ENCODE measurements around the gene TOMM70. TPM values are rescaled to one million over a fixed set of nuclear protein-coding genes. Genes with fewer than 3 reads are reported as not detected.

Gene TOMM70
- total RNA-seq, 1 experiment from 2014 or later = 45.1 TPM

GRCh38 chr3:100404250-100404548 lies 3.3 kb upstream of the TOMM70 start:
- peak overlapping the region; percentile 94 for H3K4me2 ChIP-seq (ENCODE audit: low read depth, low read length, poor library complexity, severe bottlenecking)
- H3K27ac ChIP-seq (ENCODE audit: low read length) = no peak overlapping the region

GRCh38 chr3:100403362-100404249 lies 2.7 kb upstream of the TOMM70 start:
- Histone ChIP-seq H3K9ac (ENCODE audit: low read length) (peak overlapping the region; percentile 92; the same call in 1 of the 2 replicates), H3K79me2 (ENCODE audit: low read length) (peaks cover 72% of the 10 kb centered on the region), H3K27ac (ENCODE audit: low read length) (no peak overlapping the region), H4K20me1 (ENCODE audit: insufficient read depth, low read depth, low read length) (peaks cover 10% of the 10 kb centered on the region), H3K9me2 (replicated peaks; ENCODE audit: insufficient read depth, low read length) (no peaks in the 10 kb centered on the region), H3K4me1 (ENCODE audit: low read length) (peaks cover 39% of the 10 kb centered on the region), H3K36me3 (ENCODE audit: insufficient read depth, low read length) (peaks cover 13% of the 10 kb centered on the region), H3K9me3 (ENCODE audit: low read length) (peaks cover 10% of the 10 kb centered on the region), H2AFZ (ENCODE audit: low read length) (no peak overlapping the region), H3K27me3 (ENCODE audit: low read length) (no peaks in the 10 kb centered on the region), H3K4me2 (ENCODE audit: low read depth, low read length, poor library complexity, severe bottlenecking) (peak overlapping the region; percentile 94), H3K4me3 (ENCODE audit: low read length) (peak overlapping the region; percentile 96)
- DNase-seq = no peak

More at GRCh38 chr3:100404250-100404548, 3.3 kb upstream of the TOMM70 start:
- H4K20me1 ChIP-seq (ENCODE audit: insufficient read depth, low read depth, low read length) = peaks cover 10% of the 10 kb centered on the region
- peak overlapping the region; percentile 96 for H3K4me3 ChIP-seq (ENCODE audit: low read length)
- no peak overlapping the region for H2AFZ ChIP-seq (ENCODE audit: low read length)
- H3K9me3 ChIP-seq (ENCODE audit: low read length) = peaks cover 10% of the 10 kb centered on the region
- DNase-seq = no peak
- peaks cover 69% of the 10 kb centered on the region for H3K79me2 ChIP-seq (ENCODE audit: low read length)
- H3K4me1 ChIP-seq (ENCODE audit: low read length) = peaks cover 33% of the 10 kb centered on the region
- peaks cover 12% of the 10 kb centered on the region for H3K36me3 ChIP-seq (ENCODE audit: insufficient read depth, low read length)
- H3K9ac ChIP-seq (ENCODE audit: low read length) = no peak overlapping the region
- no peaks in the 10 kb centered on the region for H3K27me3 ChIP-seq (ENCODE audit: low read length)
- no peaks in the 10 kb centered on the region for H3K9me2 ChIP-seq (replicated peaks; ENCODE audit: insufficient read depth, low read length)

- peak overlapping the region; percentile 72; the same call in 1 of the 2 replicates for H3K27ac ChIP-seq (ENCODE audit: low read length)
- H3K4me1 ChIP-seq (ENCODE audit: low read length) = peaks cover 42% of the 10 kb centered on the region
- H3K9me3 ChIP-seq (ENCODE audit: low read length) = peaks cover 10% of the 10 kb centered on the region
- peak overlapping the region; percentile 94 for H3K4me2 ChIP-seq (ENCODE audit: low read depth, low read length, poor library complexity, severe bottlenecking)
- DNase-seq = no peak
- no peak overlapping the region for H2AFZ ChIP-seq (ENCODE audit: low read length)
- peak overlapping the region; percentile 96 for H3K4me3 ChIP-seq (ENCODE audit: low read length)
- H3K9me2 ChIP-seq (replicated peaks; ENCODE audit: insufficient read depth, low read length) = no peaks in the 10 kb centered on the region
- H3K79me2 ChIP-seq (ENCODE audit: low read length) = peaks cover 72% of the 10 kb centered on the region
- no peaks in the 10 kb centered on the region for H3K27me3 ChIP-seq (ENCODE audit: low read length)
- H3K36me3 ChIP-seq (ENCODE audit: insufficient read depth, low read length) = peaks cover 12% of the 10 kb centered on the region
- peaks cover 10% of the 10 kb centered on the region for H4K20me1 ChIP-seq (ENCODE audit: insufficient read depth, low read depth, low read length)
- H3K9ac ChIP-seq (ENCODE audit: low read length) = peak overlapping the region; percentile 92
These were observed 2.0 kb upstream of the TOMM70 start for GRCh38 chr3:100402891-100403290.

- H3K9me3 ChIP-seq (ENCODE audit: low read length) = peaks cover 3% of the 10 kb centered on the region
- peaks cover 42% of the 10 kb centered on the region for H3K4me1 ChIP-seq (ENCODE audit: low read length)
- peak; percentile 81 for DNase-seq
- H3K9ac ChIP-seq (ENCODE audit: low read length) = peak overlapping the region; percentile 92
- H3K27me3 ChIP-seq (ENCODE audit: low read length) = no peaks in the 10 kb centered on the region
- peak overlapping the region; percentile 94 for H3K4me2 ChIP-seq (ENCODE audit: low read depth, low read length, poor library complexity, severe bottlenecking)
- no peaks in the 10 kb centered on the region for H3K9me2 ChIP-seq (replicated peaks; ENCODE audit: insufficient read depth, low read length)
- H4K20me1 ChIP-seq (ENCODE audit: insufficient read depth, low read depth, low read length) = peaks cover 10% of the 10 kb centered on the region
- peak overlapping the region; percentile 96 for H3K4me3 ChIP-seq (ENCODE audit: low read length)
- H2AFZ ChIP-seq (ENCODE audit: low read length) = 0 out of 2 replicates have a peak overlapping the region, but pooled peaks have one; percentile 24
- H3K27ac ChIP-seq (ENCODE audit: low read length) = peak overlapping the region; percentile 72
- peaks cover 76% of the 10 kb centered on the region for H3K79me2 ChIP-seq (ENCODE audit: low read length)
- H3K36me3 ChIP-seq (ENCODE audit: insufficient read depth, low read length) = peaks cover 6% of the 10 kb centered on the region
These were observed 1.4 kb upstream of the TOMM70 start for GRCh38 chr3:100402256-100402655.

GRCh38 chr3:100401674-100402041 lies 769 bp upstream of the TOMM70 start:
- Histone ChIP-seq H3K4me1 (ENCODE audit: low read length) (peaks cover 42% of the 10 kb centered on the region), H3K9me2 (replicated peaks; ENCODE audit: insufficient read depth, low read length) (no peaks in the 10 kb centered on the region)

GRCh38 chr3:100400419-100400779 lies 490 bp downstream of the TOMM70 start:
- Histone ChIP-seq H3K27me3 (ENCODE audit: low read length) (no peaks in the 10 kb centered on the region), H3K79me2 (ENCODE audit: low read length) (peaks cover 89% of the 10 kb centered on the region), H3K9me2 (replicated peaks; ENCODE audit: insufficient read depth, low read length) (no peaks in the 10 kb centered on the region), H2AFZ (ENCODE audit: low read length) (peak overlapping the region; percentile 83; the same call in 1 of the 2 replicates), H4K20me1 (ENCODE audit: insufficient read depth, low read depth, low read length) (peaks cover 10% of the 10 kb centered on the region), H3K9ac (ENCODE audit: low read length) (peak overlapping the region; percentile 92), H3K27ac (ENCODE audit: low read length) (peak overlapping the region; percentile 72; the same call in 1 of the 2 replicates), H3K9me3 (ENCODE audit: low read length) (no peaks in the 10 kb centered on the region), H3K36me3 (ENCODE audit: insufficient read depth, low read length) (peaks cover 4% of the 10 kb centered on the region), H3K4me2 (ENCODE audit: low read depth, low read length, poor library complexity, severe bottlenecking) (peak overlapping the region; percentile 94), H3K4me3 (ENCODE audit: low read length) (peak overlapping the region; percentile 96), H3K4me1 (ENCODE audit: low read length) (peaks cover 42% of the 10 kb centered on the region)
- peak; percentile 65 for DNase-seq

More at GRCh38 chr3:100401674-100402041, 769 bp upstream of the TOMM70 start:
- Histone ChIP-seq H2AFZ (ENCODE audit: low read length) (peak overlapping the region; percentile 24; the same call in 1 of the 2 replicates), H3K4me2 (ENCODE audit: low read depth, low read length, poor library complexity, severe bottlenecking) (peak overlapping the region; percentile 94), H3K9ac (ENCODE audit: low read length) (peak overlapping the region; percentile 92), H3K27ac (ENCODE audit: low read length) (peak overlapping the region; percentile 72), H3K9me3 (ENCODE audit: low read length) (no peaks in the 10 kb centered on the region), H3K36me3 (ENCODE audit: insufficient read depth, low read length) (peaks cover 4% of the 10 kb centered on the region), H4K20me1 (ENCODE audit: insufficient read depth, low read depth, low read length) (peaks cover 10% of the 10 kb centered on the region), H3K4me3 (ENCODE audit: low read length) (peak overlapping the region; percentile 96), H3K79me2 (ENCODE audit: low read length) (peaks cover 81% of the 10 kb centered on the region), H3K27me3 (ENCODE audit: low read length) (no peaks in the 10 kb centered on the region)
- peak; percentile 80 for DNase-seq

- Histone ChIP-seq H3K9me3 (ENCODE audit: low read length) (no peaks in the 10 kb centered on the region), H3K9me2 (replicated peaks; ENCODE audit: insufficient read depth, low read length) (no peaks in the 10 kb centered on the region), H3K4me1 (ENCODE audit: low read length) (peaks cover 42% of the 10 kb centered on the region), H3K4me3 (ENCODE audit: low read length) (peak overlapping the region; percentile 96), H4K20me1 (ENCODE audit: insufficient read depth, low read depth, low read length) (peaks cover 10% of the 10 kb centered on the region), H3K4me2 (ENCODE audit: low read depth, low read length, poor library complexity, severe bottlenecking) (peak overlapping the region; percentile 94), H2AFZ (ENCODE audit: low read length) (no peak overlapping the region), H3K27ac (ENCODE audit: low read length) (no peak overlapping the region), H3K79me2 (ENCODE audit: low read length) (peaks cover 94% of the 10 kb centered on the region), H3K36me3 (ENCODE audit: insufficient read depth, low read length) (peaks cover 8% of the 10 kb centered on the region), H3K9ac (ENCODE audit: low read length) (peak overlapping the region; percentile 92), H3K27me3 (ENCODE audit: low read length) (no peaks in the 10 kb centered on the region)
- no peak for DNase-seq
These were observed 1.4 kb downstream of the TOMM70 start for GRCh38 chr3:100399341-100400071.

- Histone ChIP-seq H3K79me2 (ENCODE audit: low read length) (peaks cover 94% of the 10 kb centered on the region), H2AFZ (ENCODE audit: low read length) (no peak overlapping the region), H3K4me2 (ENCODE audit: low read depth, low read length, poor library complexity, severe bottlenecking) (no peak overlapping the region), H3K9ac (ENCODE audit: low read length) (no peak overlapping the region), H3K36me3 (ENCODE audit: insufficient read depth, low read length) (peaks cover 19% of the 10 kb centered on the region), H3K9me3 (ENCODE audit: low read length) (no peaks in the 10 kb centered on the region), H3K27me3 (ENCODE audit: low read length) (no peaks in the 10 kb centered on the region), H4K20me1 (ENCODE audit: insufficient read depth, low read depth, low read length) (peaks cover 10% of the 10 kb centered on the region), H3K9me2 (replicated peaks; ENCODE audit: insufficient read depth, low read length) (no peaks in the 10 kb centered on the region), H3K4me1 (ENCODE audit: low read length) (peaks cover 19% of the 10 kb centered on the region), H3K27ac (ENCODE audit: low read length) (no peak overlapping the region), H3K4me3 (ENCODE audit: low read length) (no peak overlapping the region)
- DNase-seq = no peak
These were observed 3.9 kb downstream of the TOMM70 start for GRCh38 chr3:100396967-100397366.

Measured in Karpas-422 (cell line).